Activated CD4-positive, alpha-beta memory T cell treated with anti-CD3 and anti-CD28 coated beads for 36 hours (primary cell): ENCODE measurements around the gene NTM. TPM values are rescaled to one million over a fixed set of nuclear protein-coding genes. Genes with fewer than 3 reads are reported as not detected.

ENCODE experiments used
- CTCF ChIA-PET: fragments of 350-600 bp; sonication (Branson Sonifier 250); formaldehyde crosslinking; loops from one replicate; lab custom pipeline; 2021; ENCODE audit warnings: antibody characterized with exemption, inconsistent platforms; lab: Charles Lee
- POLR2A ChIA-PET: fragments of 350-600 bp; sonication (Branson Sonifier 250); formaldehyde crosslinking; loops from one replicate; lab custom pipeline; 2021; ENCODE audit warnings: antibody characterized with exemption; lab: Charles Lee
- DNase-seq: peaks from one replicate; pipeline ENCODE4 v3.0.0-alpha.2; 2020
- H3K27ac Mint-ChIP-seq: one replicate; pipeline ENCODE4 v1.8.0; 2021; ENCODE audit warnings: mixed read lengths
- H3K27me3 Mint-ChIP-seq: one replicate; pipeline ENCODE4 v1.8.0; 2021; ENCODE audit warnings: mixed read lengths
- H3K36me3 Mint-ChIP-seq: one replicate; pipeline ENCODE4 v1.8.0; 2021; ENCODE audit warnings: mixed read lengths
- H3K4me1 Mint-ChIP-seq: one replicate; pipeline ENCODE4 v1.8.0; 2021; ENCODE audit warnings: low read depth, mixed read lengths
- H3K4me3 Mint-ChIP-seq: one replicate; pipeline ENCODE4 v1.8.0; 2021; ENCODE audit warnings: mild to moderate bottlenecking, mixed read lengths
- H3K9me3 Mint-ChIP-seq: one replicate; pipeline ENCODE4 v1.8.0; 2021; ENCODE audit warnings: mixed read lengths
- intact Hi-C: fragments of 100-400 bp; cut with micrococcal nuclease; formaldehyde crosslinking; loops from one replicate; pipeline ENCODE4 v1.15.1; 2023
- total RNA-seq, 2 experiments: library from RNA; stranded (reverse); gene quantifications; one replicate each; pipeline ENCODE4 v1.2.3, GENCODE V29; 2021

Gene NTM
- total RNA-seq, 2 experiments from 2014 or later = not detected

GRCh38 chr11:132184079-132184478, 813.7 kb downstream of the NTM start:
- no peaks in the 10 kb centered on the region for H3K27me3 Mint-ChIP-seq

GRCh38 chr11:132185726-132186592, 815.5 kb downstream of the NTM start:
- Mint-ChIP-seq H3K36me3 (no peaks in the 10 kb centered on the region), H3K4me1 (no peaks in the 10 kb centered on the region), H3K27me3 (no peaks in the 10 kb centered on the region), H3K4me3 (no peak overlapping the region), H3K27ac (no peak overlapping the region), H3K9me3 (peaks cover 2% of the 10 kb centered on the region)
- CTCF ChIA-PET = no interaction called here
- POLR2A ChIA-PET = no interaction called here
- DNase-seq = no peak
- intact Hi-C loops = no loop called here

More at GRCh38 chr11:132184079-132184478, 813.7 kb downstream of the NTM start:
- intact Hi-C loops = no loop called here
- ChIA-PET CTCF (no interaction called here), POLR2A (no interaction called here)
- no peak for DNase-seq
- Mint-ChIP-seq H3K27ac (no peak overlapping the region), H3K9me3 (peaks cover 3% of the 10 kb centered on the region), H3K4me1 (no peaks in the 10 kb centered on the region), H3K36me3 (no peaks in the 10 kb centered on the region), H3K4me3 (no peak overlapping the region)

- ChIA-PET CTCF (no interaction called here), POLR2A (no interaction called here)
- H3K9me3 Mint-ChIP-seq = no peaks in the 10 kb centered on the region
- H3K27me3 Mint-ChIP-seq = no peaks in the 10 kb centered on the region
- no peaks in the 10 kb centered on the region for H3K36me3 Mint-ChIP-seq
- no peaks in the 10 kb centered on the region for H3K4me1 Mint-ChIP-seq
- intact Hi-C loops = no loop called here
- H3K27ac Mint-ChIP-seq = no peak overlapping the region
- no peak for DNase-seq
- no peak overlapping the region for H3K4me3 Mint-ChIP-seq
Measured at GRCh38 chr11:132186699-132187098, 816.3 kb downstream of the NTM start.

GRCh38 chr11:132187386-132187785, 817.0 kb downstream of the NTM start:
- Mint-ChIP-seq H3K36me3 (no peaks in the 10 kb centered on the region), H3K27me3 (no peaks in the 10 kb centered on the region), H3K4me3 (no peak overlapping the region), H3K9me3 (no peaks in the 10 kb centered on the region), H3K4me1 (no peaks in the 10 kb centered on the region), H3K27ac (no peak overlapping the region)
- CTCF ChIA-PET = no interaction called here
- intact Hi-C loops = no loop called here
- POLR2A ChIA-PET = no interaction called here
- no peak for DNase-seq

GRCh38 chr11:132187814-132188213, 817.4 kb downstream of the NTM start:
- Mint-ChIP-seq H3K4me3 (no peak overlapping the region), H3K4me1 (no peaks in the 10 kb centered on the region), H3K36me3 (no peaks in the 10 kb centered on the region), H3K27me3 (no peaks in the 10 kb centered on the region), H3K9me3 (no peaks in the 10 kb centered on the region), H3K27ac (no peak overlapping the region)
- ChIA-PET CTCF (no interaction called here), POLR2A (no interaction called here)
- intact Hi-C loops = no loop called here
- DNase-seq = no peak

- H3K4me1 Mint-ChIP-seq = no peaks in the 10 kb centered on the region
- CTCF ChIA-PET = no interaction called here
- intact Hi-C loops = no loop called here
- DNase-seq = no peak
- H3K9me3 Mint-ChIP-seq = peaks cover 6% of the 10 kb centered on the region
- H3K27ac Mint-ChIP-seq = no peak overlapping the region
- no peaks in the 10 kb centered on the region for H3K27me3 Mint-ChIP-seq
- no peaks in the 10 kb centered on the region for H3K36me3 Mint-ChIP-seq
- no peak overlapping the region for H3K4me3 Mint-ChIP-seq
- POLR2A ChIA-PET = no interaction called here
Measured at GRCh38 chr11:132196928-132197327, 826.5 kb downstream of the NTM start.

GRCh38 chr11:132200353-132200936, 830.0 kb downstream of the NTM start:
- DNase-seq = no peak
- ChIA-PET POLR2A (no interaction called here), CTCF (no interaction called here)
- intact Hi-C loops = no loop called here
- no peak overlapping the region for H3K27ac Mint-ChIP-seq
- no peak overlapping the region for H3K4me3 Mint-ChIP-seq
- H3K9me3 Mint-ChIP-seq = peaks cover 2% of the 10 kb centered on the region
- no peaks in the 10 kb centered on the region for H3K27me3 Mint-ChIP-seq
- no peaks in the 10 kb centered on the region for H3K4me1 Mint-ChIP-seq
- no peaks in the 10 kb centered on the region for H3K36me3 Mint-ChIP-seq

- Mint-ChIP-seq H3K9me3 (no peaks in the 10 kb centered on the region), H3K4me1 (no peaks in the 10 kb centered on the region), H3K27me3 (no peaks in the 10 kb centered on the region), H3K4me3 (no peak overlapping the region), H3K36me3 (no peaks in the 10 kb centered on the region), H3K27ac (no peak overlapping the region)
- no peak for DNase-seq
- intact Hi-C loops = no loop called here
- CTCF ChIA-PET = no interaction called here
- POLR2A ChIA-PET = no interaction called here
Measured at GRCh38 chr11:132202621-132203020, 832.2 kb downstream of the NTM start.

GRCh38 chr11:132205006-132205405, 834.6 kb downstream of the NTM start:
- CTCF ChIA-PET = no interaction called here
- Mint-ChIP-seq H3K27ac (no peak overlapping the region), H3K36me3 (no peaks in the 10 kb centered on the region), H3K27me3 (no peaks in the 10 kb centered on the region), H3K4me1 (no peaks in the 10 kb centered on the region), H3K4me3 (no peak overlapping the region), H3K9me3 (no peaks in the 10 kb centered on the region)
- POLR2A ChIA-PET = no interaction called here
- DNase-seq = no peak
- intact Hi-C loops = no loop called here

GRCh38 chr11:132205496-132205895, 835.1 kb downstream of the NTM start:
- no peaks in the 10 kb centered on the region for H3K9me3 Mint-ChIP-seq

GRCh38 chr11:132206993-132207392, 836.6 kb downstream of the NTM start:
- H3K4me1 Mint-ChIP-seq = no peaks in the 10 kb centered on the region
- H3K4me3 Mint-ChIP-seq = no peak overlapping the region
- no peaks in the 10 kb centered on the region for H3K27me3 Mint-ChIP-seq
- intact Hi-C loops = no loop called here
- no peaks in the 10 kb centered on the region for H3K36me3 Mint-ChIP-seq
- POLR2A ChIA-PET = no interaction called here
- no peak for DNase-seq
- CTCF ChIA-PET = no interaction called here
- H3K27ac Mint-ChIP-seq = no peak overlapping the region
- no peaks in the 10 kb centered on the region for H3K9me3 Mint-ChIP-seq

More at GRCh38 chr11:132205496-132205895, 835.1 kb downstream of the NTM start:
- no peak for DNase-seq
- H3K27ac Mint-ChIP-seq = no peak overlapping the region
- POLR2A ChIA-PET = no interaction called here
- H3K27me3 Mint-ChIP-seq = no peaks in the 10 kb centered on the region
- no peak overlapping the region for H3K4me3 Mint-ChIP-seq
- CTCF ChIA-PET = no interaction called here
- H3K36me3 Mint-ChIP-seq = no peaks in the 10 kb centered on the region
- H3K4me1 Mint-ChIP-seq = no peaks in the 10 kb centered on the region
- intact Hi-C loops = no loop called here

- Mint-ChIP-seq H3K4me3 (no peak overlapping the region), H3K27me3 (no peaks in the 10 kb centered on the region), H3K36me3 (no peaks in the 10 kb centered on the region), H3K27ac (no peak overlapping the region), H3K4me1 (no peaks in the 10 kb centered on the region), H3K9me3 (no peaks in the 10 kb centered on the region)
- POLR2A ChIA-PET = no interaction called here
- intact Hi-C loops = no loop called here
- no peak for DNase-seq
- CTCF ChIA-PET = no interaction called here
Measured at GRCh38 chr11:132208477-132209055, 838.2 kb downstream of the NTM start.
